ENCODE results near the gene SETBP1. TPM values are rescaled to one million over a fixed set of nuclear protein-coding genes. Genes with fewer than 3 reads are reported as not detected.
A peak's percentile ranks its signal among the peaks of the same experiment; 100 is the strongest.

Gene SETBP1
- total RNA-seq, 4 donors from 2014 or later: 26.2 to 40.8 (median 33.6) TPM

- Histone ChIP-seq H3K36me3 (no peaks in the 10 kb centered on the region), H3K9me3 (no peaks in the 10 kb centered on the region), H3K4me1 (peaks cover 0 to 42% (median 8%) of the 10 kb centered on the region in 4 donors), H3K4me3 (no peak overlapping the region), H3K27me3 (no peaks in the 10 kb centered on the region), H3K27ac (no peak overlapping the region)
- 48 to 60% methylated on average over 6 of the region's 6 CpGs for WGBS, 2 donors
- peak in 1 of 2 donors; percentile 27 for DNase-seq (ENCODE audit: low spot score in 2 of 2)
- no peak for TF ChIP-seq EP300 (IDR thresholded peaks at IDR 0.05)
- no peak for TF ChIP-seq CTCF (IDR thresholded peaks at IDR 0.05)
- no peak for TF ChIP-seq POLR2A (IDR thresholded peaks at IDR 0.05)
Observed at GRCh38 chr18:44835703-44836102, 155.0 kb downstream of the SETBP1 start.

GRCh38 chr18:44836263-44836662 lies 155.6 kb downstream of the SETBP1 start:
- DNase-seq (ENCODE audit: low spot score in 2 of 2): no peak
- H3K4me3 ChIP-seq: no peak overlapping the region
- no peaks in the 10 kb centered on the region for H3K36me3 ChIP-seq
- no peak overlapping the region for H3K27ac ChIP-seq
- no peaks in the 10 kb centered on the region for H3K9me3 ChIP-seq
- TF ChIP-seq CTCF (IDR thresholded peaks at IDR 0.05) (no peak), POLR2A (IDR thresholded peaks at IDR 0.05) (no peak), EP300 (IDR thresholded peaks at IDR 0.05) (no peak)
- H3K4me1 ChIP-seq: peaks cover 0 to 39% (median 8%) of the 10 kb centered on the region in 4 donors
- H3K27me3 ChIP-seq: no peaks in the 10 kb centered on the region
- 55 to 66% methylated on average over 2 of the region's 2 CpGs for WGBS, 2 donors

GRCh38 chr18:44837482-44838180 lies 156.9 kb downstream of the SETBP1 start:
- H3K36me3 ChIP-seq: no peaks in the 10 kb centered on the region
- TF ChIP-seq POLR2A (IDR thresholded peaks at IDR 0.05) (no peak), EP300 (IDR thresholded peaks at IDR 0.05) (no peak), CTCF (IDR thresholded peaks at IDR 0.05) (no peak)
- H3K4me1 ChIP-seq: peaks cover 0 to 39% (median 8%) of the 10 kb centered on the region in 4 donors
- no peak overlapping the region for H3K27ac ChIP-seq
- WGBS, 2 donors: 78 to 80% methylated on average over 6 of the region's 6 CpGs
- H3K4me3 ChIP-seq: no peak overlapping the region
- DNase-seq (ENCODE audit: low spot score in 2 of 2): no peak
- H3K9me3 ChIP-seq: no peaks in the 10 kb centered on the region
- H3K27me3 ChIP-seq: no peaks in the 10 kb centered on the region

GRCh38 chr18:44838971-44839666 lies 158.4 kb downstream of the SETBP1 start:
- Histone ChIP-seq H3K9me3 (no peaks in the 10 kb centered on the region), H3K4me3 (no peak overlapping the region), H3K4me1 (peaks cover 0 to 39% (median 8%) of the 10 kb centered on the region in 4 donors), H3K27me3 (no peaks in the 10 kb centered on the region), H3K27ac (no peak overlapping the region), H3K36me3 (no peaks in the 10 kb centered on the region)
- no peak for TF ChIP-seq POLR2A (IDR thresholded peaks at IDR 0.05)
- peak in 1 of 2 donors; percentile 60 for TF ChIP-seq EP300 (IDR thresholded peaks at IDR 0.05)
- WGBS, 2 donors: 37 to 38% methylated on average over 8 of the region's 8 CpGs
- peak; percentile 42 to 73 for DNase-seq (ENCODE audit: low spot score in 2 of 2)

GRCh38 chr18:44840058-44840790 lies 159.5 kb downstream of the SETBP1 start:
- no peak for DNase-seq (ENCODE audit: low spot score in 2 of 2)
- WGBS, 2 donors: 70 to 72% methylated on average over 5 of the region's 5 CpGs
- TF ChIP-seq POLR2A (IDR thresholded peaks at IDR 0.05) (no peak), EP300 (IDR thresholded peaks at IDR 0.05) (no peak), CTCF (IDR thresholded peaks at IDR 0.05) (no peak)
- Histone ChIP-seq H3K4me1 (peaks cover 0 to 35% (median 8%) of the 10 kb centered on the region in 4 donors), H3K9me3 (no peaks in the 10 kb centered on the region), H3K4me3 (no peak overlapping the region), H3K27ac (no peak overlapping the region), H3K36me3 (no peaks in the 10 kb centered on the region), H3K27me3 (no peaks in the 10 kb centered on the region)
